ENCODE data around the gene ZNF606.

DNA sequence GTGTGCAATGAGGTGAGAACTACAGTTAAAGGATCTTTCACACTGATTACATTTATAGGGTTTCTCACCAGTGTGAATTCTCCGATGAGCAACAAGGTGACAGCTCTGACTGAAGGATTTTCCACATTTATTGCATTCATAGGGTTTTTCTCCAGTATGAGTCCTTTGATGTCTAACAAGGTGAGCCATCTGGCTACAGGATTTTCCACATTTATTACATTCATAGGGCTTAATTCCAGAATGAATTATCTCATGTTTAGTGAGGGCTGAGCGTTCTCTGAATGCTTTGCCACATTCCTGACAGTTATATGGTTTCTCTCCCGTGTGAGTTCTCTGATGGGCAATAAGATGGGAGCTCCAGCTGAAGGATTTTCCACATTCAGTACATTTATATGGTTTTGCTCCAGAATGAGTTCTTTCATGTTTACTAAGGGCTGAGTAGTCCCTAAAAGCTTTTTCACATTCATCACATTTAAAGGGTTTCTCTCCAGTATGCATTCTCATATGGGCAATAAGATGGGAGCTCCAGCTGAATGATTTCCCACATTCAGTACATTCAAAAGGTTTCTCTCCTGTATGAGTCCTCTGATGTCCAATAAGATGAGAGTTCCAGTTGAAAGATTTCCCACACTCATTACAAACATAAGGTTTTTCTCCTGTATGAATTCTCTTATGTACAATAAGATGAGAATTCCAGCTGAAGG is 23.9 kb downstream of the ZNF606 start:
- TF ChIP-seq, protein P1, sequence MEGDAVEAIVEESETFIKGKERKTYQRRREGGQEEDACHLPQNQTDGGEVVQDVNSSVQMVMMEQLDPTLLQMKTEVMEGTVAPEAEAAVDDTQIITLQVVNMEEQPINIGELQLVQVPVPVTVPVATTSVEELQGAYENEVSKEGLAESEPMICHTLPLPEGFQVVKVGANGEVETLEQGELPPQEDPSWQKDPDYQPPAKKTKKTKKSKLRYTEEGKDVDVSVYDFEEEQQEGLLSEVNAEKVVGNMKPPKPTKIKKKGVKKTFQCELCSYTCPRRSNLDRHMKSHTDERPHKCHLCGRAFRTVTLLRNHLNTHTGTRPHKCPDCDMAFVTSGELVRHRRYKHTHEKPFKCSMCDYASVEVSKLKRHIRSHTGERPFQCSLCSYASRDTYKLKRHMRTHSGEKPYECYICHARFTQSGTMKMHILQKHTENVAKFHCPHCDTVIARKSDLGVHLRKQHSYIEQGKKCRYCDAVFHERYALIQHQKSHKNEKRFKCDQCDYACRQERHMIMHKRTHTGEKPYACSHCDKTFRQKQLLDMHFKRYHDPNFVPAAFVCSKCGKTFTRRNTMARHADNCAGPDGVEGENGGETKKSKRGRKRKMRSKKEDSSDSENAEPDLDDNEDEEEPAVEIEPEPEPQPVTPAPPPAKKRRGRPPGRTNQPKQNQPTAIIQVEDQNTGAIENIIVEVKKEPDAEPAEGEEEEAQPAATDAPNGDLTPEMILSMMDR (conservative IDR thresholded peaks at IDR 0.05; ENCODE audit: low read depth in 2 of 2) = no peak
- TF ChIP-seq POLR2AphosphoS5 (IDR thresholded peaks at IDR 0.05; ENCODE audit: low read depth) (no peak), EZH2 (IDR thresholded peaks at IDR 0.05; ENCODE audit: low read depth, unreplicated experiment) (no peak), CREB1 (CRISPR knock-in tag; IDR thresholded peaks at IDR 0.05; ENCODE audit: low read depth) (no peak)

Data from GM23338 (cell line).